GM12864 (cell line): ENCODE measurements around the gene RASSF4.
A peak's percentile ranks its signal among the peaks of the same experiment; 100 is the strongest.

Experiments
- DNase-seq: peaks from one replicate; pipeline ENCODE4 v3.0.0-alpha.2; 2011; ENCODE audit warnings: low read depth
- H3K4me3 ChIP-seq: 2 replicates; pipeline ENCODE4 v1.5.1; 2011; ENCODE audit warnings: mild to moderate bottlenecking, low read depth, low read length, control low read depth
- CTCF ChIP-seq: IDR thresholded peaks from 2 replicates; pipeline ENCODE4 v1.5.1; 2011; ENCODE audit warnings: low read depth, mild to moderate bottlenecking, moderate library complexity, low read length, control low read depth, inconsistent platforms; ENCODE audit errors: missing control alignments

RASSF4 gene

GRCh38 chr10:44927352-44927751, 32.2 kb upstream of the RASSF4 start:
- no peak for DNase-seq
- H3K4me3 ChIP-seq, result no peak overlapping the region
- no peak for TF ChIP-seq CTCF

GRCh38 chr10:44928462-44928861, 31.1 kb upstream of the RASSF4 start:
- no peak for DNase-seq
- no peak for TF ChIP-seq CTCF
- no peak overlapping the region for H3K4me3 ChIP-seq

- DNase-seq, result no peak
- no peak overlapping the region for H3K4me3 ChIP-seq
- no peak for TF ChIP-seq CTCF
Observed at GRCh38 chr10:44929356-44930255, 30.0 kb upstream of the RASSF4 start.

- TF ChIP-seq CTCF, result no peak
- DNase-seq, result no peak
- H3K4me3 ChIP-seq, result no peak overlapping the region
Observed at GRCh38 chr10:44930904-44931620, 28.5 kb upstream of the RASSF4 start.

- no peak for TF ChIP-seq CTCF
- no peak overlapping the region for H3K4me3 ChIP-seq
- DNase-seq, result no peak
Observed at GRCh38 chr10:44931621-44932516, 27.7 kb upstream of the RASSF4 start.

GRCh38 chr10:44932517-44933450, 26.8 kb upstream of the RASSF4 start:
- TF ChIP-seq CTCF, result peak; percentile 99
- peak; percentile 61 for DNase-seq
- H3K4me3 ChIP-seq, result no peak overlapping the region
